Erythroblast (primary cell): Measurements from ENCODE around the gene CCDC152.

Experiments
- GATA1 ChIP-seq: IDR thresholded peaks from 2 replicates; pipeline ENCODE4 v1.6.1; 2011; ENCODE audit warnings: low read depth, mild to moderate bottlenecking, control low read depth, low read length, moderate library complexity
- POLR2A ChIP-seq: IDR thresholded peaks from 2 replicates; pipeline ENCODE4 v1.6.1; 2011; ENCODE audit warnings: mild to moderate bottlenecking, low read length

- TF ChIP-seq POLR2A = no peak
- no peak for TF ChIP-seq GATA1
These were observed 3.5 kb upstream of the CCDC152 start for GRCh38 chr5:42753099-42753498.
